PC-3 (cell line): ENCODE data around the gene TMCO6. TPM values are rescaled to one million over a fixed set of nuclear protein-coding genes. Genes with fewer than 3 reads are reported as not detected.

Experiments used
- ATAC-seq: fragments of 200-7000 bp; cut with Tn5 transposase; 2 replicates; pipeline ENCODE4 v1.9.1; 2020; ENCODE audit warnings: mild to moderate bottlenecking, moderate library complexity
- BruUV-seq: library from RNA; stranded (reverse); fragments of 400-500 nt; replicated peaks from 2 replicates; lab custom pipeline; 2021; lab: Mats Ljungman, UMichigan
- CTCF ChIA-PET: fragments of 300-600 bp; sonication (Branson Sonifier 250); formaldehyde crosslinking; loops from one replicate; lab custom pipeline; 2022; ENCODE audit warnings: antibody characterized with exemption; lab: Charles Lee
- POLR2A ChIA-PET: fragments of 300-600 bp; sonication (Branson Sonifier 250); formaldehyde crosslinking; loops from one replicate; lab custom pipeline; 2022; ENCODE audit warnings: antibody characterized with exemption; ENCODE audit not compliant: unreplicated experiment; lab: Charles Lee
- DNase-seq: peaks from one replicate; pipeline ENCODE4 v3.0.0-alpha.2; 2015
- H2AFZ ChIP-seq: fragments of 300-600 bp; sonication (generic); 2 replicates; pipeline ENCODE4 v1.6.0; 2016; ENCODE audit warnings: antibody characterized with exemption, low read length
- H3F3A ChIP-seq: fragments of 300-600 bp; sonication (generic); one replicate; pipeline ENCODE4 v1.6.0; 2017; ENCODE audit warnings: antibody characterized with exemption, low read length, control low read depth, mild to moderate bottlenecking; ENCODE audit not compliant: unreplicated experiment
- H3K27ac ChIP-seq: fragments of 300-600 bp; sonication (generic); 2 replicates; pipeline ENCODE4 v1.5.1; 2016; ENCODE audit warnings: mild to moderate bottlenecking, low read length
- H3K27me3 ChIP-seq: fragments of 300-600 bp; sonication (generic); 2 replicates; pipeline ENCODE4 v1.6.1; 2016; ENCODE audit warnings: low read length, mixed read lengths
- H3K36me3 ChIP-seq: fragments of 300-600 bp; sonication (generic); 2 replicates; pipeline ENCODE4 v1.6.1; 2016; ENCODE audit warnings: low read depth, mixed run types, low read length, mixed read lengths
- H3K4me1 ChIP-seq: fragments of 300-600 bp; sonication (generic); 2 replicates; pipeline ENCODE4 v1.5.1; 2016; ENCODE audit warnings: low read length; ENCODE audit not compliant: insufficient read depth
- H3K4me2 ChIP-seq: fragments of 300-600 bp; sonication (generic); 2 replicates; pipeline ENCODE4 v1.6.0; 2016; ENCODE audit warnings: low read length
- H3K4me3 ChIP-seq: fragments of 300-600 bp; sonication (generic); 2 replicates; pipeline ENCODE4 v1.5.1; 2016; ENCODE audit warnings: mild to moderate bottlenecking, low read length, mixed read lengths
- H3K79me2 ChIP-seq: fragments of 300-600 bp; sonication (generic); 2 replicates; pipeline ENCODE4 v1.6.1; 2017; ENCODE audit warnings: low read length, mixed read lengths
- H3K9ac ChIP-seq: fragments of 300-600 bp; sonication (generic); 2 replicates; pipeline ENCODE4 v1.6.0; 2016; ENCODE audit warnings: mild to moderate bottlenecking, low read length
- H3K9me2 ChIP-seq: fragments of 300-600 bp; sonication (generic); replicated peaks from 2 replicates; pipeline ENCODE4 v1.6.1; 2016; ENCODE audit warnings: mixed run types, low read length, mixed read lengths
- H3K9me3 ChIP-seq: fragments of 300-600 bp; sonication (generic); 2 replicates; pipeline ENCODE4 v1.6.1; 2016; ENCODE audit warnings: low read length, mixed read lengths
- H4K20me1 ChIP-seq: fragments of 300-600 bp; sonication (generic); 2 replicates; pipeline ENCODE4 v1.6.1; 2016; ENCODE audit warnings: low read length, mixed read lengths
- CTCF ChIP-seq: fragments of 300-600 bp; sonication (generic); conservative IDR thresholded peaks from 2 replicates; pipeline ENCODE4 v1.5.1; 2017; ENCODE audit warnings: antibody characterized with exemption, low read depth, mild to moderate bottlenecking, low read length
- EZH2 ChIP-seq: fragments of 300-600 bp; sonication (generic); IDR thresholded peaks from one replicate; pipeline ENCODE4 v1.6.1; 2017; ENCODE audit warnings: antibody characterized with exemption, mild to moderate bottlenecking, low read length; ENCODE audit not compliant: unreplicated experiment
- EZH2phosphoT487 ChIP-seq: fragments of 300-600 bp; sonication (generic); IDR thresholded peaks from 2 replicates; pipeline ENCODE4 v1.6.1; 2018; ENCODE audit warnings: mild to moderate bottlenecking, antibody characterized with exemption, low read length, borderline replicate concordance
- intact Hi-C: fragments of 100-400 bp; cut with micrococcal nuclease; formaldehyde crosslinking; loops from 2 replicates; pipeline ENCODE4 v1.9.0; 2023
- total RNA-seq: library from RNA; depleted of rRNA; stranded (reverse); fragments of >200 nt; gene quantifications from 2 replicates; pipeline ENCODE4 v1.2.3, GENCODE V29; 2014

The TMCO6 gene
- total RNA-seq, 1 experiment from 2014 or later = 16.5 TPM

- Histone ChIP-seq H3K9ac (no peak overlapping the region), H3K27ac (no peak overlapping the region), H3K4me3 (no peak overlapping the region), H3K79me2 (peaks cover 6% of the 10 kb centered on the region), H3K27me3 (no peaks in the 10 kb centered on the region), H4K20me1 (no peaks in the 10 kb centered on the region; the same call in 1 of the 2 replicates), H3K9me3 (no peaks in the 10 kb centered on the region), H3K4me2 (no peak overlapping the region), H3K36me3 (peaks cover 24% of the 10 kb centered on the region), H2AFZ (no peak overlapping the region), H3K4me1 (no peaks in the 10 kb centered on the region), H3F3A (no peaks in the 10 kb centered on the region), H3K9me2 (no peaks in the 10 kb centered on the region)
- CTCF ChIA-PET = no interaction called here
- no TSS peak for BruUV-seq
- POLR2A ChIA-PET = no interaction called here
- ATAC-seq (0 out of 2 replicates have a peak, but pooled peaks have one; percentile 7), DNase-seq (no peak)
- intact Hi-C loops = no loop called here
- TF ChIP-seq CTCF (no peak), EZH2phosphoT487 (no peak), EZH2 (no peak)
These were observed 33.4 kb downstream of the TMCO6 start for GRCh38 chr5:140672455-140673186.

- Histone ChIP-seq H3F3A (no peaks in the 10 kb centered on the region), H3K36me3 (peaks cover 17% of the 10 kb centered on the region), H2AFZ (no peak within 1 kb of the TSS), H3K79me2 (no peaks in the 10 kb centered on the region), H4K20me1 (no peaks in the 10 kb centered on the region), H3K27ac (no peak within 1 kb of the TSS), H3K9me2 (no peaks in the 10 kb centered on the region), H3K4me2 (no peak within 1 kb of the TSS), H3K27me3 (no peaks in the 10 kb centered on the region), H3K9me3 (no peaks in the 10 kb centered on the region), H3K9ac (no peak within 1 kb of the TSS), H3K4me3 (no peak within 1 kb of the TSS), H3K4me1 (no peaks in the 10 kb centered on the region)
- POLR2A ChIA-PET = interaction anchor here (0.6 kb wide), 1 partner anchor 128 kb away, joined by 12 read pairs; no protein-coding TSS in a partner anchor
- CTCF ChIA-PET = no interaction called here
- TF ChIP-seq EZH2phosphoT487 (no peak), EZH2 (no peak), CTCF (no peak)
- DNase-seq (no peak), ATAC-seq (no peak)
- intact Hi-C loops = no loop called here
- BruUV-seq = no TSS peak
These were observed 34.1 kb downstream of the TMCO6 start, which contains the start of gene DND1 for GRCh38 chr5:140673187-140673976. Gene DND1, minus strand, starts transcription at chr5:140673576. Its CDS starts 34 bp downstream, at chr5:140673542.
